Upper lobe of left lung (tissue), 6 donors: ENCODE results near the gene RASA3. TPM values are rescaled to one million over a fixed set of nuclear protein-coding genes. Genes with fewer than 3 reads are reported as not detected.

Experiments used
- ATAC-seq, 2 donors: fragments of 200-7000 bp; cut with Tn5 transposase; one replicate each; pipeline ENCODE4 v1.9.1; 2022; ENCODE audit warnings: mild to moderate bottlenecking in 2 of 2, moderate library complexity in 2 of 2; ENCODE audit not compliant: low FRiP score in 2 of 2
- DNase-seq, 2 donors: peaks; one replicate each; pipeline ENCODE4 v3.0.0-alpha.2; 2019 to 2020
- H3K27ac ChIP-seq, 4 donors: fragments of 200-600 bp; sonication (generic); one replicate each; pipeline ENCODE4 v1.5.1; 2016 to 2019
- H3K27me3 ChIP-seq, 4 donors: fragments of 200-600 bp; sonication (generic); one replicate each; pipeline ENCODE4 v1.5.1; 2017 to 2019
- H3K36me3 ChIP-seq, 4 donors: fragments of 200-600 bp; sonication (generic); one replicate each; pipeline ENCODE4 v1.5.1; 2016 to 2019
- H3K4me1 ChIP-seq, 4 donors: fragments of 200-600 bp; sonication (generic); one replicate each; pipeline ENCODE4 v1.5.1; 2018 to 2019
- H3K4me3 ChIP-seq, 4 donors: fragments of 200-600 bp; sonication (generic); one replicate each; pipeline ENCODE4 v1.5.1; 2017 to 2019; ENCODE audit warnings: mild to moderate bottlenecking in 2 of 4, moderate library complexity in 1 of 4
- H3K9me3 ChIP-seq, 4 donors: fragments of 200-600 bp; sonication (generic); one replicate each; pipeline ENCODE4 v1.5.1; 2018 to 2019
- EP300 ChIP-seq, 4 donors: sonication (generic); formaldehyde crosslinking; IDR thresholded peaks; one replicate each; pipeline ENCODE4 v1.5.1; 2017; ENCODE audit warnings: antibody characterized with exemption in 4 of 4, control low read depth in 2 of 4
- POLR2A ChIP-seq, 4 donors: fragments of 450-650 bp; IDR thresholded peaks; one replicate each; pipeline ENCODE4 v1.5.1; 2016 to 2017; ENCODE audit warnings: antibody characterized with exemption in 4 of 4, mild to moderate bottlenecking in 2 of 4
- POLR2AphosphoS5 ChIP-seq, 2 donors: sonication (generic); formaldehyde crosslinking; IDR thresholded peaks; one replicate each; pipeline ENCODE4 v1.5.1; 2017; ENCODE audit warnings: antibody characterized with exemption in 2 of 2
- WGBS, 2 donors: methylation state at CpG; one replicate each; pipeline ENCODE4 v1.1.5; 2017 to 2018; 5-methylcytosine and 5-hydroxymethylcytosine counted together
- total RNA-seq, 6 donors: library from RNA; depleted of rRNA in 4 of 6; stranded (reverse); fragments of >200 nt in 4 of 6; gene quantifications; one replicate each; pipeline versions ENCODE4 v1.1.0 to v1.2.1, GENCODE V29; 2016 to 2021
- TF ChIP-seq, protein P1 (sequence below), 6 experiments: fragments of 450-650 bp in 4 of 6; fragments of 200-600 bp in 2 of 6; sonication (generic) in 2 of 6; IDR thresholded peaks; one replicate each; pipeline ENCODE4 v1.5.1; 2016 to 2019; ENCODE audit warnings: antibody characterized with exemption in 6 of 6
- donor health status: DM: no; HTN: no; CAD: no; lungs with moderate emphysema.
- donor health status: DM: no; HTN: yes; CAD: no; lungs with severe emphysema.

Gene RASA3
- total RNA-seq, 6 donors from 2014 or later: 11.4 to 52.4 (median 18.4) TPM

DNA sequence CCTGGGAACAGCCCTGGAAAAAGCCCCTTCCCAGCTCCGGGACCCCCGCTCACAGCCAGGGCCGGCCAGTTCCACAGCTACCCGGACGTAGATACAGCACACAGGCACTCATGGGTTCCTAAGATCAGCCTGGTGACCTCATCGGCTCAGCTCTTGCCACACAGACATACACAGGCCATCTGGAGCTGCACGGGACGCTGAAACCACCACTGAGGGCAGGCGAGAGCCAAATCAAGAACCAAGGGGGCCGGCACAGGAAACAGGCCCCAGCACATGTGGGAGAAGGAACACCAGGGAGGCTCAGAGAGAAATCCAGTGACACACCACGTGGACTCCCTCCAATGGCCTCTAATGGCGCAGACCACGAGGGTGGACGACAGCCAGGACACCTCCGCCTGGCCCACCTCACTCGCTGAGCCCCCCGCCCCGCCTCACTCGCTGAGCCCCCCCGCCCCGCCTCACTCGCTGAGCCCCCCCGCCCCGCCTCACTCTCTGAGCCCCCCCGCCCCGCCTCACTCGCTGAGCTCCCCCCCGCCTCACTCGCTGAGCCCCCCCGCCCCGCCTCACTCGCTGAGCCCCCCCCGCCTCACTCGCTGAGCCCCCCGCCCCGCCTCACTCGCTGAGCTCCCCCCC, 88.9 kb downstream of the RASA3 start:
- Histone ChIP-seq H3K36me3 (peaks cover 0 to 6% (median 2%) of the 10 kb centered on the region in 4 donors), H3K9me3 (no peaks in the 10 kb centered on the region), H3K27me3 (no peaks in the 10 kb centered on the region), H3K4me3 (no peak overlapping the region), H3K4me1 (peaks cover 0 to 2% (median under 1%) of the 10 kb centered on the region in 4 donors), H3K27ac (peak overlapping the region in 1 of 4 donors; percentile 9)
- DNase-seq: peak; percentile 72 to 77
- 55 to 79% methylated on average over 7 to 9 of the region's 37 CpGs for WGBS, 2 donors
- ATAC-seq: peak in 1 of 2 donors; percentile 92
- no peak for TF ChIP-seq EP300 (IDR thresholded peaks at IDR 0.05)
- TF ChIP-seq, protein P1, sequence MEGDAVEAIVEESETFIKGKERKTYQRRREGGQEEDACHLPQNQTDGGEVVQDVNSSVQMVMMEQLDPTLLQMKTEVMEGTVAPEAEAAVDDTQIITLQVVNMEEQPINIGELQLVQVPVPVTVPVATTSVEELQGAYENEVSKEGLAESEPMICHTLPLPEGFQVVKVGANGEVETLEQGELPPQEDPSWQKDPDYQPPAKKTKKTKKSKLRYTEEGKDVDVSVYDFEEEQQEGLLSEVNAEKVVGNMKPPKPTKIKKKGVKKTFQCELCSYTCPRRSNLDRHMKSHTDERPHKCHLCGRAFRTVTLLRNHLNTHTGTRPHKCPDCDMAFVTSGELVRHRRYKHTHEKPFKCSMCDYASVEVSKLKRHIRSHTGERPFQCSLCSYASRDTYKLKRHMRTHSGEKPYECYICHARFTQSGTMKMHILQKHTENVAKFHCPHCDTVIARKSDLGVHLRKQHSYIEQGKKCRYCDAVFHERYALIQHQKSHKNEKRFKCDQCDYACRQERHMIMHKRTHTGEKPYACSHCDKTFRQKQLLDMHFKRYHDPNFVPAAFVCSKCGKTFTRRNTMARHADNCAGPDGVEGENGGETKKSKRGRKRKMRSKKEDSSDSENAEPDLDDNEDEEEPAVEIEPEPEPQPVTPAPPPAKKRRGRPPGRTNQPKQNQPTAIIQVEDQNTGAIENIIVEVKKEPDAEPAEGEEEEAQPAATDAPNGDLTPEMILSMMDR (IDR thresholded peaks at IDR 0.05): peak in 1 of 6 experiments; percentile 28
- peak; percentile 38 to 42 for TF ChIP-seq POLR2AphosphoS5 (IDR thresholded peaks at IDR 0.05)
- TF ChIP-seq POLR2A (IDR thresholded peaks at IDR 0.05): no peak

DNA sequence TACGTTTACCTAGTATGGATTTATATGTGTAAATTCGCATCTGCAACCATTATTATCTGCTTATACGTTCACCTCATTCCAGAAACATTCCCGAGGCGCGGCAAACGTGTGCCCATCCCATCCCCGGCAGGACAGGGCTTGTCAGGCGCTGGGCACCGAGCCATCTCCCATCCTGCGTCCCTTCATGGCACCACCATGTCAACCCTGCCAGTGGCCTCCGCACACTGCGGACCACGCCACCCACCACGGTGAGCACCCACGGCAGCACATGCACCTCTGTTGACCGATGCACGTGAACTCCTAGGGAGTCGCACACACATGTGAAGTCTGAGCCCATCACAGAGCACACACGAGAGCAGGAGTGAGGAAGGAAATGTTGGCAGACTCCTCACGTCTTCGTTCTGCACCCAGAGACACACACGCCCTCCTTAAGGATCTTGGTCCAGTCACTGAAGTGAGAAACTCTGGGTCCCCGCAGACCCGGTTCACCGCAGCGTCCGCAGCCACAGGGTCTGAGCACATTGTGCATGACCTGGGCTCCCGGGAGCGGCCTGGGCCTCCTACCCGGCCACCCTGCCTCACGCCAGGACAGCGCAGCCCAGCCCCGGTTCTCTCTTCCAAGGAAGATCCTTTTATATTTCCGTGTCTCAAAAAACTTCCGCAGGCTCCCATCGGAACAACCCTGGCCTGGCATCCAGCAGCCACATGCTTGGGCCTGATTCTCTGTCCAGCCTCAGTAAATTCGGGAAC, 90.2 kb downstream of the RASA3 start:
- 89 to 91% methylated on average over 33 to 38 of the region's 38 CpGs for WGBS, 2 donors
- DNase-seq: peak in 1 of 2 donors; percentile 77

DNA sequence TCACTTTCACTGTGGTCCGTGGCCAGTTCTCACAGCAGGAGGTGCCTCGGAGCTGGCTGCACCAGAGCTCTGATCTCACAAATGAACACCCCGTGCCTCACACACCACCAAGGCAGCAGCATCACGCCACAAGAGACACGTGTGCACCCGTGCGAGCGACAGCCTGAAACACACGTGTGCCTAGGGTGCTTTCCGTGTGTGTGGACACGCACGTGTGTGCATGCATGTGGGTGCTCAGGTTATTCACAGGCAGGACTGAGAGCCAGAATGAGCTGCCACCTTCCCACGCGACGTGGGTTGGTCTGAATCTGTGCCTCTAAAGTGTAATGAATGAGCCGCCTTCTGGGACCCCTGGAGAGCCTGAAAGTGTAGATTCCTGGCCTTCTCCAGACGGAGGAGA, 90.9 kb downstream of the RASA3 start:
- H3K27ac ChIP-seq: no peak overlapping the region
- no peak for TF ChIP-seq EP300 (IDR thresholded peaks at IDR 0.05)
- TF ChIP-seq POLR2A (IDR thresholded peaks at IDR 0.05): no peak
- no peak for TF ChIP-seq POLR2AphosphoS5 (IDR thresholded peaks at IDR 0.05)
- TF ChIP-seq, protein P1 (IDR thresholded peaks at IDR 0.05): no peak
- WGBS, 2 donors: 92 to 94% methylated on average over 17 of the region's 17 CpGs
- no peak overlapping the region for H3K4me3 ChIP-seq
- ATAC-seq (no peak), DNase-seq (no peak)
- H3K27me3 ChIP-seq: no peaks in the 10 kb centered on the region
- H3K36me3 ChIP-seq: peaks cover 0 to 6% (median 2%) of the 10 kb centered on the region in 4 donors
- no peaks in the 10 kb centered on the region for H3K9me3 ChIP-seq
- peaks cover 0 to 2% (median 0%) of the 10 kb centered on the region in 4 donors for H3K4me1 ChIP-seq

More for the DNA sequence above, 90.2 kb downstream of the RASA3 start:
- no peak overlapping the region for H3K4me3 ChIP-seq
- TF ChIP-seq EP300 (IDR thresholded peaks at IDR 0.05) (no peak), POLR2AphosphoS5 (IDR thresholded peaks at IDR 0.05) (no peak), POLR2A (IDR thresholded peaks at IDR 0.05) (no peak)
- TF ChIP-seq, protein P1 (IDR thresholded peaks at IDR 0.05): no peak
- H3K27ac ChIP-seq: no peak overlapping the region
- no peak for ATAC-seq
- peaks cover 0 to 6% (median 2%) of the 10 kb centered on the region in 4 donors for H3K36me3 ChIP-seq
- H3K4me1 ChIP-seq: peaks cover 0 to 2% (median 0%) of the 10 kb centered on the region in 4 donors
- no peaks in the 10 kb centered on the region for H3K9me3 ChIP-seq
- no peaks in the 10 kb centered on the region for H3K27me3 ChIP-seq

DNA sequence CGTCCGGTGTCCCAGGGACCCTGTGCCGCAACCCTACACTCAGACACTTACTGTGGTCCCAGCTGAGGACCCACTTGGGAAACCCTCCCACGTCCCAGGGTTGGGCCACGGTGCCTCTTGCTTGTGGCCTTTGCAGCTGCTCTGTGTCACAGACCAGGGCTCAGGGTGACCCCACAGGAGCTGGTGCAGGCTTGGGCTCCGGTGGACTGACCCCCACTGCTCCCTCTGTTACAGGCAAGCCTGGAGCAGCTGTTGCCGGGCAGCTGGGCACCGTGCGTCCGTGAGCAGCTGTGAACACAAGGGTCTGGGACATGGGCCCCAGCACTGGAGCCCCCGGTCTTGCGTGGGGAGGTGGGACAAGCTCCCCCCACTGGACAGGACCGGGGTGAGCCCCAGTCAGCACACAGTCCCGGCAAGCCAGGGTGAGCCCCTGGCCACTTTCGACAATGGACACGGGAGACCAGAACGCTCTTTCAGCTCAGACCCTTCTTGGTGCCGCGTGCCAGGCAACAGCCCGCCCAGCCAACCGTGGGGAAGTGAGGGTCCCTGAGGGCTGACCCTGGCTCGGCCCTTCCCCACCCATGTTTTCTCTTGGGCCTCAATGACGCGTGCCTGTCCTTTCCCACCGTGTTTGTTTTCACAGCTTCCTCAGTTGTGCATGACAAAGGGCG, 92.8 kb downstream of the RASA3 start:
- peak in 1 of 2 donors; percentile 65 for DNase-seq
- WGBS, 2 donors: 86 to 91% methylated on average over 6 to 21 of the region's 26 CpGs
- Histone ChIP-seq H3K4me1 (peaks cover 0 to 13% (median 7%) of the 10 kb centered on the region in 4 donors), H3K36me3 (peaks cover 0 to 6% (median 2%) of the 10 kb centered on the region in 4 donors), H3K9me3 (no peaks in the 10 kb centered on the region), H3K27me3 (no peaks in the 10 kb centered on the region), H3K27ac (no peak overlapping the region), H3K4me3 (no peak overlapping the region)
- ATAC-seq: no peak
- TF ChIP-seq, protein P1 (IDR thresholded peaks at IDR 0.05): no peak
- no peak for TF ChIP-seq POLR2AphosphoS5 (IDR thresholded peaks at IDR 0.05)
- no peak for TF ChIP-seq EP300 (IDR thresholded peaks at IDR 0.05)
- no peak for TF ChIP-seq POLR2A (IDR thresholded peaks at IDR 0.05)
